HG03060 (cell line): ENCODE results near the gene SARDH.
"Not testable (repeated sequence)": the region's sequence is repeated elsewhere in the genome, so short reads cannot be mapped to it uniquely, and the experiment has no call there.

ENCODE experiments used
- ATAC-seq: cut with Tn5 transposase; IDR thresholded peaks from one replicate; pipeline ENCODE4 v1.9.1; 2021; ENCODE audit warnings: low read depth, moderate number of reproducible peaks; ENCODE audit not compliant: unreplicated experiment

Gene SARDH

DNA sequence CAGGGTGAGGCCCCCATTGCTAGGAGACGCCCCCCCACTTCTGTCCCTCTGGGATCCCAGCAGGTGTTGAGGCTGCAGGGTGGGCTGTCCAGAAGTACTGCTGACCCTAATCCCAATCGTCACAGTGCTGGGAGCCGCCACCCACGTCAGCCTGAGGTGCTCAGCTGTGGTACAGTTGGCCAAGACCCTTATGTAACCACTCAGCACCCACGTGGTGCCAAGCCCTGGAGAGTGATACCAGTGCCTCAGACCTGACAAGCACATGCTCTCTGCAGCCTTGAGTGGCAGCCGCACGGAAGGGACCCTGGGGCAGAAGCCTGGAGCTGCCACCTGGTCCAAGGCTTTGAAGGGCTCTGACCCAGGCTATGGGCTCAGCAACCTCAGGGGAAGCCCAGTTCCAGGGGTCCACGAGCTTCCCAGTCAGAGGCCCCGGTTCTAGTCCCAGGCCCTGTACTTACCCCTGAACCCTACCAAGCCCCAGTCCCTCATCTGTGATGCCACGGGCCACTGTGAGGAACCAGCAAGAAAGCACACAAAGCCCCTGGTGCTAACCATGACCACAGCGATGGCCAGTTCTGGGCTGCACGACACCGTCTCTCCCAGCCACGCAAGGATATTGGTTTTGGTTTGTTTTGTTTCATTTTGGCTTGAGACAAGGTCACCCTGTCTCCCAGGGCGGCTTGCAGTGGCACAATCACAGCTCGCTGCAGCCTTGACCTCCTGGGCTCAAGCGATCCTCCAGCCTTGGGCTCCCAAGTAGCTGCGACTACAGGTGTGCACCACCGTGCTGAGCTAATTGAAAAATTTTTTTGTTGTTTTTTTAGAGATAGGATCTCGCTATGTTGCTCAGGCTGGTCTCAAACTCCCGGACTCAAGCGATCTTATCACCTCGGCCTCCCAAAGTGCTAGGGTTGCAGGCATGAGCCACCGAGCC lies 51.2 kb downstream of the SARDH start:
- no peak for ATAC-seq

DNA sequence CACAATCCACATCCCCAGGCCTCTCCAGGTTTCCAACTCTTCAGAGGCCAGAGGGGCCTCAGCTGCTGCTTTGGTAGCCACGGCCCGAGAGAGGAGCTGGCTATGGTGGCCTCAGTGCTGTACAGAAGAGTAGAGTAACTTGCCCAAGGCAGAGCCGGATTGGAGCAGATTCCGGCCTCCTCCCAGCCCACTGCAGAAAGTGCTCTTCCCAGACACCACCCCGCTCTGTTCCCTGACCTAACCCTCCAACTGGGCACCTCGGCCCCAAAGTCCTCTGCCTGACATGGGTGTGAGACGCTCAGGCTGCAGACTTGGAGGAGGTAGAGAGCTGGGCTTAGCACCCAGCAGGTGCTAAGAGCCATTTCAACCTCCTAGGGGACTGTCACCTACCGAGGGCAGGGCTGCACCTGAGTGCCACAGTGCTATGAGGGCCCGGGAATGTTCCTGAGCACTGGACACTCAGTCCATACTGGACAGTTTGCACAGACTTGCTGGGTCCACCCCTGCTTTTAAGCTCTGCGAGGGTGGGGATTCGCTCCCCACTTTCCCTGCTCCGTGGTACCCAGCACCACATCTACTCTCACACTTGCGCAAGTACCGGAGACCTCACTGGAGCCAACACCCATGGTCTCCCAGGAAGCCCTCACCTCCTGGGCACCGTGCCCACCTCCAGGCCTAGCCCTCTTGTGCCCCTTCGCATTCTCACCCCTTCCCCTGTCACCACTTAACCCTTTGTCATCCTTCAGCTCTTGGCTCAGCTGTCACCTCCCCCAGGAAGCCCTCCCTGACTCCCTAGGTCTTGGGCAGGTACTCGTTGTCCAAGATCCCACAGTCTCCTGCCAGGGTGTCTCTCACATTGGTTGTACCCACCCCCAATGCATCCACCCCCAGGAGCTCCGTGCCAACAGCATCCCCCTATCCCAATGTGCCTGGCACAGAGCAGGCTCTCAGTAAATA lies 52.2 kb downstream of the SARDH start:
- no peak for ATAC-seq

DNA sequence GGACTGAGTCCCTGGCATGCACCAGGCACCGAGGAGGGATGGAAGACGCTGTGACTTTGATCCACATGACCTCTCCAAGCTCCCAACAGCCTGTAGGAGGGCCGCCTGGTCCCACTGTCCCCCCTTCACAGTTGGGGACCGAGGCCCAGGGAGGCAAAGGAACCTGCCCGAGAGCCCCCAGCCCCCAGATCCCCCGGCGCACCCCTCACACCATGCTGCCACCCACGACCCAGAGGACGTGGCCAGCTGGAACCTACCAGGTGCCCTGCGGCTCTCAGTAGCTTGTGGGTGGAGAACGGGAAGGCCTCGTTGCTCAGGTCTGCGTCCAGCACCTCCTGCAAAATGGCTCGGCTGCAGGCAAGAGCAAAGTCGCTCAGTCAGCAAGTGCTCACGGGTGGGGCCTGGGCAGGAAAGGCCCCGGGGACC lies 53.2 kb downstream of the SARDH start:
- no peak for ATAC-seq

DNA sequence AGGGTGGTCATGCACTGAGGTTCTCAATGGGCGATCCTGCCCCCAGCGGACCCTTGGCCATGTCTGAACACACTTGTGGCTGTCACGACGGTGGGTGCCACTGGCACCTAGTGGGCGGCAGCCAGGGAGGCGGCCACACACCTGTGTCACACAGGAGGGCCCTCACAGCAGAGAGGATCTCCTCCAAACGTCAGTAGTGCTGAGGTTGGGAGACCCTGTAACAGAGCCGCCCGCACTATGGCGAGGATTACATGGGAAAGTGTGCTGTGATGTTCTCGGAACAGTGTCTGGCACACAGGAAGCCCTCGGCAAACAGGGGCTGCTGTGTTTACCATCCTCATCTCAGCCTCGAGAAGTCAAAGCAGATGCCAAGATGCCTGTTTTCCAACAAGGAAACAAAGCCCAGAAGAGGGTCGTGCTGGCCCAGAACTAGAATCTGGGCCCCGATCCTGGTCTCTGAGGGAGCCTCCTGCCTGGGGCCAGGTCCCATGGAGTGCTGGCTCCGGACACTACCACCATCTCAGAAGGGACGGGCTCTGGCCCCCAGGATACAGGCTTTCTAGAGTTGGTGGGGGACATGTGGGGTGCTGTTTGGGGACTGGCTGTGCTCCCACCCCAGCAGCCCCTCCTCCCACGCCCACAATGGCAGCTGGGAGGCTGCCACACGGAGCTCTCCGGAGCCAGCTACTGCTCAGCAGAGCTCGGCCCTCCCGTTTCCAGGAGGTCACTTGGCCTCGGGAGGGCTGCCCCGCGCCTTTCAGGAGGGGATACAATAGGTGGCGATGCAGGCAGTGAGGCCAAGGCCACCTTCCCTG lies 53.8 kb downstream of the SARDH start:
- ATAC-seq: no peak

DNA sequence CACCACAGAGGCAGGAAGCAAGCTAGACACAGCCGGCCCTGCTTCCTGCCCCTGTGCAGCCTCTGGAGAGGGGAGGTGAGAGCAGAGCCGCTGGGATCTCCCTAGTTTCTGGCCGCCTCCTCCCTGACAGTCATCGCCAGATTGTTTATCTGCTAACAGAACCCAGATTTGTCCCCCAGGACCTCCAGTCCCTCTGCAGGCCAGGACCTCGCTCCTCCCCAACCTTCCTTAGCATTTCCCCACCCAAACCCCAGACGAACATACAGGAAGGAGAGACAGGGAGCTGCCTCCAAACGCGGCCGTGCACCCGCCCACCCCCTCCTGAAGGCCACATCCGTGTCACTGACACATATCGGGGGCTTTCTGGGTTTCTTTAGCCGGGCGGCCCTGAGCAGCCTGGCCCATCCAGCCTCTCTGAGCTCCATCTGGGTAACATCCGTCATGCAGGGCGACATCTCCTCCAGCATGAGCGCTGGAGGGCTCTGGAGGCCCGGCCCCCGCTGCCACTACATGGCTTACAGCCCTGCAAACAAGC lies 54.5 kb downstream of the SARDH start:
- ATAC-seq: no peak

DNA sequence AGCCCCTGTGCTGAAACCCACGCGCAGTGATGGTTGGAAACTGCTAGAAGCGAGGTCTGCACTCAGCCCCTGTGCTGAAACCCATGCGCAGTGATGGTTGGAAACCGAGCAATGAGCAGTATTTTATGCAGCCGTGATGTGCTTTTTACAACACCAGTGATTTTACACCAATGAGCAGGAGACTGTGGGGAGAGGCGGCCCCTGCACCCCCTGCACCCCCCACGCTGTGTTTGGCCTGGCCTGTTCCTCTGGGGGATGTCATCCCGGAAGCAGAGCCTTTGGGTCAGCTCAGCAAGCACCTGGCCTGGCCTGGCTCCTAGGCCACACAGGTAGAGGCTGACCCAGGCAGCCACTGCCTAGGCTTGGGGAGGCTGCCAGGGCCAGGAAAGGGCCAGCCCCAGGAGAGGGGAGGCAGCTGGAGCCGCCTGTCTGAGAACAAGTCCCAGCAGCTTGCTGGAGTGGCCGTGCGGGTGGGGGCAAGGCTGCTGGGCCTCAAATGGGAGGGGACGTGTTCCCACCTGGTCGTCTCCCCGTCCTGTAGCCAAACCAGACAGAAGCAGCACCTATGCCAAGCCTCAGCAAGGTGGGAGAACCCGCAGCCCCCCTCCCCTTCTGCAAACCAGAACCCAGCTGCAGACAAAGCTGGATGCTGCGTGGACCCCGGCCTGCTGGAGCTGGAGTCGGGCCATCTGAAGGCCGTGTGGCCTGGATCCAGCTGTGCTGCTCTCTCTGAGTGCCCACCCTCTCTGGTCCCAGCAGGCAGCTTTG lies 55.1 kb downstream of the SARDH start:
- ATAC-seq: no peak

DNA sequence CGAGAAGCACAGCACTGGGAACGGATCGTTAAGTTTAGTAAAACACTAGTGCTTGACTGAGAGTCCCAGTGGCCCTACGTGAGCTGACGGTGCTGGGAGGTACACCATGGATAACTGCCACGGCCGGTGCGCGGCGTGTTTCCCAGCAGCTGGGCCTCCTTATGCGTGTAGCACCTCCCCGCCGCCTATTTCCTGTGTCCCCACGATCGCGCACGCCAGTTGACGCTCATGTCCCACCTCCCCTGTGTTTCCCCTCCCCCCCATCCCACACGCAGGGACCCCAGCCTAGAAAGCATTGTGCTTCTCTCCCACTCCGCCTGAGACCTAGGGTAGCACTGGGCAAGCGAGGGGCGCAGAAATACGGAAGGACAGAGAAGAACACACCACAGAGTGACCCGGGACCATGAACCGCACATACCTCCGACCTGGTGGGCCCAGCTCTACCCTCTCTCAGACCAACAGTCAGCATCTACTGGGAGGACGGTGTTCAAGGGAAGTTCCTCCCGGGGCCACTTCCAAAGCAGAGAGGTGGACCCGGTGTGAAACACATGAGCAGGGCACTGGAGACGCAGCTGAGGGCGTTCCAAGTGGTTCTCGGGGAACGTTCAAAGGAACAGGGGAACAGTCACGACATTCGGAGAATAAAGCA lies 56.4 kb downstream of the SARDH start:
- ATAC-seq: no peak

DNA sequence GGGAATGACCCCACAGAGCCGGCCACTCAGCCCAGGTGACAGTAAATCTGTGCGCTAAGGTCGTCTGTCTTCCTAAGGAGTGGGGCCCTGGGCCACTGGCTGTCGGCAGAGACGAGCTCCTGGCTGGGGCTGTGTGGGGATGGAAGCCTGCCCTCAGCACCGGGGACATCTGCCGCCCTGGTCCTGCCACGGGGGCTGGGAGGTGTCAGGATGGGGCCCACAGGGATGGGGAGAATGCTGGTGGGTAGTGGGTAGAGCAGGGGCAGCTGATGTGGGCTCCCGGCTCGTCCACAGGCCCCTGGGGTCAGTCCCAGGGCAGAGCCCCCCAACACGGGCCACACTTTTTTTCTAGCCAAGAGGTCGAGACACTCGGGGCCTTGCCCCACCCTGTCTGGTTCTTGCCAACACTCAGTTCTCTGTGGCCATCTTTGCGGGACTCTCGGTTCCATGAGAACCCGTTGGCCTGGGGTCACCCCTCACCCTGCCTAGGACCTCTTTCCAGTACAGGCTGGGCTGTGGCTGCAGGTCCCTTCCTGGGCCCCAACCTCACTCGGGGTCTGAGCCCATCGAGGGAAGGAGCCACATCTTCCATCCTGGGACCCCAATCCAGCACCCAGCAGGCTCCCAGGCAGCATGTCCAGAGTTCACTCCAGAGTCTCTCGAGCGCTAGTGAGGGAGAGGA lies 57.0 kb downstream of the SARDH start:
- ATAC-seq: no peak

DNA sequence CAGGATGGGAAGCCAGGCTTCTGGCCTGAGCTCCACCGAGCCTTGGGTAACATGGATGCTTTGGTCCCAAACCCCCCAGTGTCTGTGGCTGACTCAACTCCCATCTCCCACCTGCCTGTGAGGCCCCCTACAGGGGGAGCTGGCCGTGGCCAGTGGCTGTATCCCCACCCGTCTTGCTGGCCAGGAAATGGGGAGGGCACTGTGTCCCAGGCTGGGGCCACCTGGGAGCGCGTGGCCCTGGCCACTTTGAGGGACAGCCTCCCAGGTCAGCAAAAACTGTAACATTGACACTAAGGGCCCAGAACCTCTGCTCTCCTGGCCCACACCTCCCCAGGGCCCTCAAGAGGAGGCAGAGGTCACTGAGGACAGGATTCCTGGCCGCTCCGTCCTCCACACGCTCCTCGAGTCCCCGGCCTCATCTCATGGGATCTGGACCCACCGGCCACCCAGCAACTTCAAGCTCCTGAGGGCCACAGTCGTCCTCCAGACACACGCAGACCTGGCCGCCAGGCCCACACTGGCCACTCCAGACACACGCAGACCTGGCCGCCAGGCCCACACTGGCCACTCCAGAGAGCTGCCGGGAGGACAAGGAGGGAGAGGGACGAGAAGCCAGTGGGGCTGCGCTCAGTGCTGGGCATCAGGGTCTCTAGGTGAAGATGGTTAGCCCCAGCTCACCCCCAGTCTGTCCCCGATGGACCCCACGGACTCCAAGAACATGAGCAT lies 57.7 kb downstream of the SARDH start:
- no peak for ATAC-seq

DNA sequence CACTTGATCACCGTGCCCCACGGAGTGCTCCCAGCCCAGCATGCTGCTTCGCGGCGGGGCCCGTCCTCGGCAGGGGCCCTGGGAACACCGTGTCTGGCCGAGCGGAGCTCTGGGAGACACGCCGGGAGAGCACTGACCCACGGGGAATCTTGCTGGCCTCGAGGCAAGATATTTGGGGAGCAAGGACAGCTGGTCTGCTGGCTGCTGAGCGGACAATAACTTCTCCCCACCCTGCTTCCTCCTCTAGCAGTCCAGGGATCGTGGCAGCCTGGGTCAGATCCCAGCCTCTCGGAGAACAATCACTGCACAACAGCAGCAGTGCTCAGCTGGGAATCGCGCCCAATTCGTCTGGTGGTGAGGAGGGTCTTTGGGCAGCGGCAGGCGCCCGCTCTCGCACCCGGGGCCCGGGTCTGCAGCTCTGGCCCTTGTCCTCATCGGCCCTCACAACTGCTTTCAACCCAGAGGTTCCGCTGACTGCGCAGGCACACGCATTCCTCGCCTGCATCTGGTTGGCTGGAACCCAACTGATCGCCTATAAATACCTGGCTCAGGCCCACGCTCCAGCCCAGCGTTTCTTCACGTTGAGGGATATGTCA lies 58.6 kb downstream of the SARDH start:
- ATAC-seq: no peak

DNA sequence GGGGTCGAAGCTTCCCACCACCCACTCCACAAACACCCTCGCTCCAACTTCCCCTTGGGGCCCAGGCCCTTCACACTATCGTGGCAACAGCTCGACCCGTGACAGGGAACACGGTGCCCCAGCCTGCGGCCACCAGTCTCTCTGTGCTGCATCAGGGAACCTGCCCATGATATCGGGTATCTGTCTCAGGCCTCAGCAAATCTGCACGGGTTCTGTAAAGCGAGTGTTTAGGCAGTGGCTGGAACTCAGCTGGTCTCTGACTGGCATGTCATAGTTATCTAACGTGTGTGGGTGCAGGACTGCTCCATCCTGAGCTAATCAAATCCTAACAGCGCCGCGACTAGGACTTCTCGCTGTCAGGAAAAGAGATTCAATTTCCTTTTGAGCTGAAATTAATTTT lies 59.1 kb downstream of the SARDH start:
- ATAC-seq: no peak

DNA sequence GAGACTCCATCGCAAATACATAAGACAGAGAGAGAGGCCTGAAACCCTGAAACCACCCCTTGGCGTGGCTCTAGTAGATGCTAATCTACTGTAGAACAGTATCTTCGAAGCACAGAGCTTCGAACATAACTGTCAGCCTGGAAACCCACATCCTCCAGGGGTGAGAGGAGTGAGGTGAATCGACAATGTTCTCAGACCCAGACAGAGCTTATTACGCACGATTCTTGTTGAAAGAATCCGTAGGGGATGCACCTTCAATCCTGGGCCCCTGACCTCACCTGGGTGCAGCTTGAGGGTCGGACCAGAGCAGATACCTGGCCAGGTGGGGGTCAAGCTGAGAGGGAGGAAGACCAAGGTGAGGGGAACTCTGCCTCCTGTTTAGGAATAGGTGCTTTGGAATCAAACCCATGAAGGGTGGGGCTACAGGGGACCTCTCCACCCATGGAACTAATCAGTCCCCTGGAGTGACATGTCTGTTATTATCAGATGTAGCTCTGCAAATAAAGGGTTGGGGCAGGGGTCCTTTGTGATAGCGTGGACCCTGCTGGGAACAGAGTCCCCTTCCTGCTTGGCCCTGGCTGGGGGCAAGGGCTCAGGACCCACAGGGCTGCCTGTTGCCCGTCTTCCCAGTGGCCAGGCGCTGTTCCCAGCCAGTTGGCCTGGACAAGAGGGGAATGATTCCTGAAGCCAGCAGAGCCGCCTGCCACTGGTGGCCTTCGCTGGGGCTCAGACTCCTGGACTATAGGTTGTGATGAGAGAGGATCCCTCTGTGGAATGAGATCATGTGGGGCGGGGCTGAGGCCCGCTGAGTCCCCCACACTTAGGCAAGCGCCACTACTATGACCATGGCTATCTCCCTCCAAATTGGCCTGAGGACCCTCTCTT lies 60.8 kb downstream of the SARDH start:
- no peak for ATAC-seq

DNA sequence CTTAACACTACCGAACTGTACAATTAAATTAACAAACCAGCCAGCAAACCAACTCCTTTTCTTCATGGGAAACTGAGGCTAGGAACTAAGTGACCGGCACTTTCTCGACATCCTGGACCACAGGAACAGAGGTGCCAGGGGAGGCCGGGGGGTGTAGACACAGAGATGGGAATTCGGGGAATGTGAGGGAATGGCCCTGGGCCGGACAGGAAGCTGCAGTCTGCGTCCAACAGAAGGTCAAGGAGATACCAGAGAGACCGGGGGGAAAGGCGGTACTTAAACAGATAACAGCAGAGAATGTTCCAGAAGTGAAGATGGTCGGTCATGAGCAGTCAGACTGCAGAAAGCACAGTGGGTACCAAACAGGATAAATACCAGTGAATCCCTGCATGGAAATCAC lies 61.7 kb downstream of the SARDH start:
- no peak for ATAC-seq

DNA sequence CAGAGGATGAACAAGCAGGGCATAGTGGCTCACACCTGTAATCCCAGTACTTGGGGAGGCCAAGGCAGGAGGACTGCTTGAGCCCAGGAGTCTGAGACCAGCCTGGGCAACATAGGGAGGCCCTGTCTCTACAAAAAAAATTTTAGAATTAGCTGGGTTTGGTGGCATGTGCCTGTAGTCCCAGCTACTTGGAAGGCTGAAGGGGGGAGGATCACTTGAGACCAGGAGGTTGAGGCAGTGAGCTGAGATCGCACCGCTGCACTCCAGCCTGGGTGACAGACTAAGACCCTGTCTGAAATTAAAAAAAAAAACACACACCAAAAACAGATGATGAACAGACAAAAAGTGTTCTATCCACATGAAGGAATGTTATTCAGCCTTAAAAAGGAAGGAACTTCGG lies 62.4 kb downstream of the SARDH start:
- not testable (repeated sequence) for ATAC-seq

DNA sequence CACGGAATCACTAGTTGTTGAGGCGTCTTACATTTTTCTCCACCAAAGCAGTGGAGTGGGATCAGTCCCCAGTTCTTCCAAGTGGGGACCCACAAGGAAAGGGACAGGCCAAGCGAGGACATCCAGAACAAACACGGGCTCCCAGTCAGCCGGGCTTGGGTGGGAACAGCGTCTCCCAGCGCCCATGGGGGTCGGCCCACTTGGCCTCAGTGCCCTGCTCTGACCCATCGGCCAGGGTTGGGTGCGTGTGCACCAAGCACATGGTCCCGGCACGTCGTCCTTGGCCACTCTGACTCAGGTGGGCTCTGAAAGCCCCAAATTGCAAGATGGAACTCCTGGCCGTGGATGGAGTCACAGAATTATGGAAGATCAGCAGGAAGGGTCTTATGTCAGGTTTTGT lies 64.1 kb downstream of the SARDH start:
- no peak for ATAC-seq

DNA sequence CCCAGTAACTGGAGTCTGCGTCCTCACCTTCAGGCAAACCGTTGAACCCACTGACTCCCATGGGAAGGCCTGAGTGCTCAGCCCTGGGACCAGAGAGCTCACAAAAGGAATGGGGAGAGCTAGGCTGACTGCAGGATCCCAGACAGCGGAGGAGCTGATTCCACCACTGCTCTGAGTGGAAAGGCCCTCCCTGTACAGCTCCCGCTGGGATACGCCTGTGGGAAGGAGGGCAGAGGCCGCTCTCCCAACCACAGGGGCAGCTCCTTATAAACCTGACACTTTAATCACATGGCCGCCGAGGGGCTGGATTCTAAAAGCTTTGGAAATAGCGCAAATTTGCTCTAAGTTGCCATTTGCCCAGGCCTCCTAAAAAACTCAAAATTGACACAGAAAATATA lies 64.9 kb downstream of the SARDH start:
- ATAC-seq: no peak
